Activated naive CD4-positive, alpha-beta T cell (primary cell): ENCODE measurements around the gene CD59.
"Not testable (repeated sequence)": the region's sequence is repeated elsewhere in the genome, so short reads cannot be mapped to it uniquely, and the experiment has no call there.

ENCODE experiments used
- DNase-seq, 4 experiments: peaks; one replicate each; lab custom pipeline; 2025; lab: John Stamatoyannopoulos, UW

The CD59 gene

DNA sequence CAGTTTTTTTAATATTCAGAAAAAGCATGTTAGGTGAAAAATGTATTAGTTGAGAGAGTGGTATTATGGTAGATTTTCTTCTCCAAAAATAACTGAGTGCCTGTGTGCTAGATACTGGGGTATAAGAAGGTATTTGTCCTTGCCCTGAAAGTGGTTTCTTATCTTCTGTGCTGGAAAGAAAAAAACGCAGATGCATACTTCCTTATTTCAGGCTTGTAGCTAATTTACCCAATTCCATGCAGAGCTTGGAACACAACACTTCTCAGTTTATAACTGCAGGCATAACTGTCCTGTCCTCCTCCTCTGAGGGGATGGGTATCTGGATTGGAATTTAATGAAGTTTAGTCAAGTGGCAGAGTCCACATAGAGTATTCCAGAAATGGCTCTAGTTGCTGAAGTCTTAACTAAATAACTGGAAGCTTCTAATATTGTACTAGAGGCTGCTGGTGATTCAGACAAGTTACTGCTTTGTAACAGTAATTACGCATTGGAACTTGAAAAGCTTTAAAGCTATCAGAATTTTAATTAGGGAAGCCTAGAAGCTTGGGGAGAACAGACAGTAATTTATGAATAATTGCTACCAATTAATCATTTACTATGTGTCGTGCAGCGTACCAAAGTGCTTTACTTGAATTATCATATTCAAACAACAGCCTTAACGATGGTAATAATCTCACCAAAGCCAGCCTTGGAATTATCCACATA lies 22.9 kb downstream of the CD59 start:
- DNase-seq = no peak

DNA sequence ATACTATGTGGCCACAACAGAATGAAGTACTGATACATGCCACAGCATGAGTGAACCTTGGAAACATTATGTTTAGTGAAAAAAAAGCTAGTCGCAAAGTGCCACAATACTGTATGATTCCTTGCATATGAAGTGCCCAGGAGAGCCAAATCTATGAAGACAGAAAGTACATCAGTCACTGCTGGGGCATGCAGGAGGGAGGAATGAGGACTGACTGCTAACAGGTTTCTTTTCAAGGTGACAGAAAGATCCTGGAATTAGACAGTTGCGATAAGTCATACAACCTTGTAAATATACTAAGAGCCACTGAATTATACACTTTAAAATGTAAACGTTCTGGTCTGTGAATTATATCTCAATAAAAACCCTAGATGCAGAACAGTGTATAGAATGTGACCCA lies 23.8 kb downstream of the CD59 start:
- no peak for DNase-seq

DNA sequence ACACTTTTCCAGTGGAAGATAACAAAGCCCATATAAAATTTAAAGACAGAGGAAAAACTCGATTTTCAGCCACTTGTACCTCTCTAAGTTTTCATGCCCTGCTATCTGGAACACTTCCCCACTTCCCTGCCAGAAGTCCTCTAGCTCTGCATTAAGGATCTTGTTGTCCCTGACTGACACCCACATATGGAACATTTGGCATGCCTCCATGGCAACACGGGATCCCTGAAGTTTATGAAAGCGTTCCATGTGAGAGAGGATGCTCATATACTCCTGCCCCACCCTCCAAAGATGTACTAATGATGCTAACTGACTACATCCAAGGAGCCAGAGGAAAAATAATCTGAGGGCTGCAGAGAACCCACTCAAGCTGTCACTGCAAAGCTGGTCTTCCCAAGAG lies 26.8 kb downstream of the CD59 start:
- no peak for DNase-seq

DNA sequence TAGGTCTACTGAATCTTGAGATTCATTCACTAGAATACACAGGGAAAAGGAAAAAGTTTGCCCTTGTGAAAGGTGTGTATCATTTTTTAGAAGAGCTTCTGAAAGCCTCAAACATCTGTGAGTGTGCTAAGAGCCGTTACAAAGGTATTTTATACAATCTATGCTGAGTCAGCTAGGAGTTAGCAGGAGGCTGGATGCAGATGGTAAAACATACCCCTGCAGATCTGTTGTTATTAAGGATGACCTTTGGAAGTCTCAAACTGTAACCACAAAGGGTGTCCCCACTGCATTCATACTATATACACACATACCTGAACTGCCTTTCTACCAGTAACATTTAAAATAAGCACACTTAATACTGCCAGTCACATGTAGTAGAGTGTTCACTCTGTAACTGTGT lies 27.2 kb downstream of the CD59 start:
- DNase-seq = no peak

DNA sequence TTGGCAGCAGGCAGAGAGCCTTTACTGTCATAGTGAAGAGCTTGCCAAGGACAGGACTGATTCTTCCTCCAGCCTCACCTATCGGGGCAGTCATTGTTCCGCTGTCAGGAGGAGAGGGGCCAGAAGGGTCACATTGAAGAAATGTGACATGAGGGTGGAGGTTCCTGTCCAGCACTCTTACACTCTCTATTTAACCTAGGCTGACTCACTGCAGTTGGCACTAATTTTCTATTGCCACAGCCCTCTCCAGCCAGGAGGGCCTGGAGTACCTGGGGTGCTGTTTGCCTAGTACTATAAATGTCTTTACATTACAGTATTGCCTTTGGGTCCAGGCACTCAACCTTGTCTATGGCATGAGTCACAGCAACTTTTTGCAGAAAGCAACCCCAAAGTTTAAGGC lies 28.4 kb downstream of the CD59 start:
- DNase-seq = not testable (repeated sequence)

DNA sequence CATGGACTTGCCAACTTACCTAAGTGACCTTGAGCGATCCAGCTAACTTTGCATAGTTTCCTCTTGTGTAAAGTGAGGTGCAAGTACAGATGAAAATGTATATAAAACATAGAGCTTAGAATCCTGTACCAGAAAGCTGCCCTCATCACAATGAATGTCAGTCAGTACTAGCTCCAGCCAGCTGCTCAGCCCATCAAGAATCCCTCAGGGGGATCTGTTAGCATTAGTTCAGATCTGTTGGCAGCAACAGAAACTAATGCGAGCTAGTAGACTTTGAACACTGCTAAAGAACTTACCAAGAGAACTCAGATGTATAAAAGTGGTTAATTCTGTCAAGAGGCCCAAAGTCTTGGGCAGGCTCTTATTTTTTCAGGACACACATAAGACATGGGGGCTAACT lies 29.3 kb downstream of the CD59 start:
- no peak for DNase-seq

DNA sequence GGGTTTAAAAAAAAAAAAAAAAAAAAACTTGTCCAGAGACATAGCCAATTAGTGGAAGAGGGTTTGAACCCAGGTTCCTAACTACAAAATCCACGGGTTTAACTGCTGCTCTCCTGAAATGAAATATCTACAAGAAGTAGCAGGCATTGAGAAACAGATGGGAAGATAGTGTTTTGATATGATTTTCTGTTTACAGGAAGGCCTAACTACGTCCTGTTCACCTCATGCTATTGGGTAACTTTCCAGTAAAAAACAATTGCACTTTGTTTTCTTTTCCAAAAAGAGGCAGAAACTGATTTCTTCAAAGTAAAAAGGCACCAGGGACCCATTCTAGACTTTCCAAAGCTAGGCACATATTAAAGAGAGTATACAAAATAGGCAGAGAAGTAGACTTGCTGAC lies 29.7 kb downstream of the CD59 start:
- DNase-seq = no peak

DNA sequence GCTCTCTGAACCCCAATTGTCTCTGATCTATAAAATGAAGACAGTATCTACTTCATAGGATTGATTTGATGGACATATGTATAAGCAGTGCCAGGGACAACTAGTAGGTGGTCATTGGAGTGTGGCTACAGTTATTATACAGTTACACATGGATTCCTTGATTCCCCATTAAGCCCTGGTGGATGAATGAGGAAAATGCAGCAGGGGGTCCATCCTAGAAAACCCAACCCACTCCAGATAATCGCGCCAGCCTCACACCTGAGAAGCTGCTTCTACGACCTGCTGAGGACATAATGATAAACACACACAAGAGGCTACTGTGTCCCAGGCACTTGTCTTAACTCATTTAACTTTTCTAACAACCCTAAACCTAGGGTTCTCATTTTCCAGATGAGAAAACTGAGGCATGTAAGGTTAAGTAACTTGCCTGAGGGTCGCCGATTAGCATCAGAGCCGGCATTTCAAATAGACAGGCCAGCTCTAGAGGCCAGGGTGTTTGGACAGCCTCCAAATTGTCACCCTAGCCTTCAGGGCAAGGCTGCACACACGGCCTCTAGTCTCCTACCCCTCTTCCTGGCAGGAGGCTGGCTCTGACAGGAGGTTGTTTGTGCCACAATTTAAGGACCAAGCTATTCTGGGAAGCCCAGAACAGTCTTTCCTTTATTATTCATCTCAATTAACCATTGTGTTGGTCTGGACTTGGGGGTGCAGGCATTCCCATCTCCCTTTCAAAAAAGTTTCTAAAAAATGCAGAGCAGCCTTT lies 31.8 kb downstream of the CD59 start:
- DNase-seq = no peak

DNA sequence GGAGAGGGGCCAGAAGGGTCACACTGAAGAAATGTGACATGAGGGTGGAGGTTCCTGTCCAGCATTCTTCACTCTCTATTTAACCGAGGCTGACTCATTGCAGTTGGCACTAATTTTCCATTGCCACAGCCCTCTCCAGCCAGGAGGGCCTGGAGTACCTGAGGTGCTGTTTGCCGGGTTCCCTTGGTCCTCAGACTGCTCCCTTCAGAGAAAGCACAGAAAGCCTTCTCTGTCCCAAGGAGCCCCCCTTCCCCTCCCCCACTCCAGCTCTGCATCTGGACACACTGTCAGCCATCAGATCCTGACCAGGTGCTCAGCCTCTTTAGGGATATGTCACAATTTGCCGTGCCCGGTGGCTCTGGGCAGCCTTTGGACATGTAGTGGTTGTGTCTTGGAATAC lies 32.4 kb downstream of the CD59 start:
- DNase-seq = no peak

DNA sequence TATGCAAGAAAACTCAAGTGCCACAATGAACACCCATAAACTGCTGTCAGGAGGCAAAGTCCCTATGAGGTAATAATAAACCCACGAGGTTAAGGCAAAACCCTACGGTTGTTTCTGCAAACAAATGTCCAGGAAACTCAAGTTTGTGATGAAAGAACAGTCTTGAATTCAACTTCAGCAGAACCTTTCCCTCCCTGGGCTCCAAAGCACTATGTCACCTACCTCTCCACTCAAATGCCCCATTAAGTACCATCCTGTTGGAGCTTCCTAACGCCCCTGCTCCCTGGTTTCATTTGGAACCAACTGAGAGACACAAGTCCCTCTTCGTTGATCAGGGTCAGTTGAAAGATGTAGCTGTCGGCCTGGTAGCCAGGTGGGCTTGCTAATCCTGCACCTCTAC lies 33.0 kb downstream of the CD59 start:
- no peak for DNase-seq

DNA sequence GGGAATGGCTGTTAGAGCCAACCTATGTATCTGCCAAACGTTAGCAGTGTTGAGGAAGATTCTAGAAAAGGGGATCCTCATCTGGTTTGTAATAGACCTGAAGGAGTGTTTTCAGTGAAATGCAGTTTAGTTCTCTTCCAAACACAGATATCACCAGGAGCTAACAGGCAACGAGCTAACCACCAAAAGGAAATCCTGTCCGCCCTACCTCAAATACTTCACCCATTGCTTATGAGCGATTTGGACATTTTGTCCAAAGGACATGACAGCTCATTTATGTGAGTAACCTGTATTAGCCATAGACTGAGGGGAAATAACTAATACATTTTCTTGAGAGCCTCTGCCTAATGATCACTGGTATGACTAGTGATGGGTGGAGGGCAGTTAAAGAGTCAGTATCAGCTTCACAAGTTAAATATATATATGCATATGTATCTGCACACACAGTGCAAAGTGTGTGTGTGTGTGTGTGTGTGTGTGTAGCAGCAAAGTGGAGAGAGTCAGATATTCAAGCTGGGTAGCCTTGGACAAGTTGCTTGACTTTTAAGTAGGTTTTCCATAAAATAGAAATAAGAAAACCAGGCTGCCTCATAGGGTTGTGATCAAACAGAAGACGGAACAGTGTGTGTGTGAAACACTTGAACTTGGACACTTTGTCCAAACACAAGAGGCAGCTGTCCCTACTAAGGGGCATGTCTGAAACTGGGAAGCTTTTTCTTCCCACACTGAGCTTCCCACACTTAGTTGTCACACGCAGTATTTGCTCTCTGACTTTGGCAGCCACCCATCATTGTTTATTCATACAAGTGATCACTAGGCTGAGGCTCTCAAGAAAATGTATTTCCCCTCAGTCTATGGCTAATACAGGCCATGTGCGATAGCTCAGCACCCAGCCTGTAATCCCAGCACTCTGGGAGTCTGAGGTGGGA lies 34.7 kb downstream of the CD59 start:
- no peak for DNase-seq

DNA sequence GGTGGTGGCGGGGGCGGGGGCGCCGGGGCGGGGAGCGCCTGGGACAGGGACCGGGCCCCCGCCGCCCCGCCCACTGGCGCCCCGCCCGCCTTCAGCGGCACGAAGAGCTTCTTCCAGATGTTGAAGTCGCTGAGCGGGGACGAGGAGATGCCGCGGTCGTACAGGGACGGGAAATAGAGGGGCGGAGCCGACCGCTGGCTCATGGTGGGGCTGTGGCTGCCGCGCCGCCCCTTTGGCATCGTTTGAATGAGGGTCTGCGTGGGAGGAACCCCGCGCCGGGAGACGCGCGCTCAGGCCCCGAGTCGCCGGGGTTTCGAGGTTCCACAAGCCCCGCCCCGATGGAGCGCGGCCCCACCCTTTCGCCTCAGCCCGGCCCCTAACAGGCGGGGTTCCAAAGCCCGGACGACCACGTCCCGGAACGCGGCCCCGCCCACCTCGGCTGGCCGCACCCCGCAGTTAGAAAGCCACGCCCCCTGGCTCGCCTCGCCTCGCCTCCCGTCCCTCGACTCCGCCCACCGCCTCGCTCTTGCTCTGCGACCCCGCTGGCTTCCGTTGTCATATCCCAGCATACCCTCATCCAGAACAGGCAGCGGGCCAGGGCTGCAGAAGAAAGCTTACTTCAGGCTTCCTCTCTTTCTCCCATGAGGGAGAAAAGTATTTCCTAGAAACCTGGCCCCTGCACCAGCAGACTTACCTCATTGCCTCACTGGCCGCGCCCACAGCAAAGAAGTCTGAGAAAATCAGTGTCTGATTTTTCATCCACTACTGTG lies 35.5 kb downstream of the CD59 start, which contains the start of gene C11orf91:
Gene C11orf91, minus strand, starts transcription at position 325 of the 770 bp plus-strand sequence. Its CDS starts 86 bp downstream, at position 239.
- peak; percentile 67 to 91 (median 84) for DNase-seq

DNA sequence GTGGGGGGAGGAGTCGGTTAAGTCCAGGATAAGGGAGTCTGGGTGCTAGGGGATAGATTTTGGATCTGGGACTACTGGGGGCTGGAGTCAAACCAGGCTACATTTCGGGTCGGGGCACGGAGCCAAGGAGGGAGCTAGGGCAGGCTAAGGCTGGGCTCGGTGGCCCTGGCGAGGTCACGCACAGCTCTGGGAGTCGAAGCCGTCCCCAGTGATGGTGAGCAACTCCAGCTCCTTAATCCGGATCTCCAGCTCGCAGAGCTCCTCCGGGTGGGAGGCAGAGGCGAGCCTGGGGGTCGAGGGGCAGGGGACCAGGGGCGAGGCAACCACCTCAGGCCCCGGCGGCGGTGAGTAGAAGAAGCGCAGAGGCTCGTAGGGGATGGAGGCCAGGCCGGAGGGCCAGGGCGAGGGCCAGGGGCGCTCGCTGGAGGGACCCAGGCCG lies 36.1 kb downstream of the CD59 start:
- DNase-seq = no peak

DNA sequence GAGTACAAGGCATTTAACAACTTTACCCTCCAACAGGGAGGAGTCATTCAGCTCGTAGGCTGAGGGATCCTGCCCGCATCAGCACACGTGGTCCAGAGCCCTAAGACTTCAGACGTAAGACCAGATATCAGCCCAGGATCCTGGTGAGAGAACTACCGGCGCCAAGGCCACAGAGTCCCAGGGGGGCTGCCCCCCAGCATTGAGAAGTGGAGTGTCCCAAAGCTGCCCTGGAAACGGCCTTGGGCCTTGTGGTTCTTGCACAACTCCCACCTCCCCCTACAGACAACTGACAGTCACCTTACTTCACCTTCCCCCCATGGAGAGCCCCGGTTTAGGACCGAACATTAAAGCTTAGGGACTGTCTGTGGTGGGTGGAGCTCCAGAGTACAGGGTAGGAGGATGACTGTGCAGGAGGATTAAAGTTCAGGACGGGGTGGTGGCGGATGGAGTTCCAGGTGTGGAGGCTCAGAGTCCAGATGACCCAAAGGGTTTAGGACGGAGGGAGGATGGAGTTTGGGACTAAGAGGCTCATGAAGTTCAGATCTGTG lies 36.6 kb downstream of the CD59 start:
- no peak for DNase-seq

DNA sequence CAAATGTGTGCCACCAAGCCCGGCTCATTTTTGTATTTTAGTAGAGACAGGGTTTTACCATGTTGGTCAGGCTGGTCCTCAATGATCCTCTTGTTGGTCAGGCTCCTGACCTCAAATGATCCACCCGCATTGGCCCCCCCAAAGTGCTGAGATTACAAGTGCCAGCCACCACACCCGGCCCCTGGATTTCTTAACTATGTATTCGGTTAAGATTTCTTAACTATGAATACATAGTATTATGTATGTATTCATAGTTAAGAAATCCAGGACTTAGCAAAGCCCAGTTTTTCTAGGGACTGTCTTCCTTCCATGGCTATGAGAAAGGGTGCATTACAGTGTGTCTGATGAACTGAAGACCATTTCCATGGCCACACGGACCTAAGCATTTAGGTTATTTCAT lies 37.3 kb downstream of the CD59 start:
- DNase-seq = no peak

DNA sequence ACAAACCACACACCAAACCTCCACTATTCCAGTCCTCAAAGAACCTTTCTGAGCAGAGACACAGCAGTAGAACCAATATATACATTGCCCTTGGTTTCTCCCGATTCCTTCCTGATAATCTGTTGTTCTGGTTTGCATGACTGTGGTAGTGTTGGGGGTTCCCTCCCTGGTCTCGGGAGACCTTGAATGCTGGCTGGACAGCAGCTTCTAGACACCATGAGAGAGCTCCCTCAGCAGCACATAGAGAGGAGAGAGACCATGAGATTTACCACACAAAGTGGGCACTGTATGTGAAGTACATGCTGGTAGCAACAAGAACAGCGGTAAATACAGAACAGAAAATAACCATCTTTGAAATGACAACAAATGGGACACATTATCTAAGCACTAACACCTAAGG lies 38.2 kb downstream of the CD59 start:
- DNase-seq = no peak

DNA sequence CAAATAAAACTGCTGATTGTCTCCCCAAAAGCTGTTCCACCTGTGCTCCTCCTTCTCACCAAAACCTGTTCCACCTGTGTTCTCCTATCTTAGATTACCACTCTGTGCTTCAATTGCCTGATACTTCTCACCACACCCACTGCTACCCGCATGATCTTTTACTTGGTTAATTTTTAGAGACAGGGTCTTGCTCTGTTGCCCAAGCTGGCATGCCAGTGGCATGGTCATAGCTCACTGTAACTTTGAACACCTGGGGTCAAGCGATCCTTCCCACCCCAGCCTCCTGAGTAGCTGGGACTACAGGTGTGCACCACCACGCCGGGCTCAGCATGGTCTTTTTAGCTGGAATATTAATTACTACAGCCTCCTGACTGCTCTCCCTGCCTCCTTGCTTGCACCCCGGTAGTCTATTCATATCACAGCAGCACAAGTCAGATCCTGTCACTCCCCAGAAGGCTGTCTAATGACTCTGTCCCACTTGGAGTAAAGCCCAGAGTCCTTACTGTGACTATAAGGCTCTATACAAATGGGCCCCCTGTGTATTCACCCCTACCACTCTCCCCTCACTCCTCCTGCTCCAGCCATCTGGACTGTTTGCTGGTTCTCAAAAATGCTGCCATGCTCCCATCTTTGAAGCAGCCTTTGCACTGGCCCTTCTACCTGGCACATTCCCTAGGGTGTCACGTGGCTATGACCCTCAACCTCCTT lies 39.1 kb downstream of the CD59 start:
- DNase-seq = no peak

DNA sequence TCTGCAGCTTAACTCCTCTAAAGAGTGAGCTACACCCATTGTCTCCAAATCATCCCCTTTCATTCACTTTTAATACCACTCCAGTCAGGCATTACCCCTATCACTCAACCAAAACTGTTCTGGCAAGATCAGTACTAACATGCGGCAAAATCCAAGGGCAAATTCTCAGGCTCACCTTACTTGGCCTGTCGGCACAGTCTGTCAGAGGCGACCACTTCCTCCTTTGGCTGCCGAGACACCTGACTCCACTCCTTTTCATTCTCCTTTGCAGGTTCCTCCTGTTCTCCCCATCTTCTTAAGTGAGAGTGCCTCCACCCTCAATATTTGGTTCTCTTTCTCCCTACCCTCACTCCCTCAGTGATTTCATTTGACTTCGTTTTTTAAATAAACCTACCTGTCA lies 39.8 kb downstream of the CD59 start:
- DNase-seq = no peak

DNA sequence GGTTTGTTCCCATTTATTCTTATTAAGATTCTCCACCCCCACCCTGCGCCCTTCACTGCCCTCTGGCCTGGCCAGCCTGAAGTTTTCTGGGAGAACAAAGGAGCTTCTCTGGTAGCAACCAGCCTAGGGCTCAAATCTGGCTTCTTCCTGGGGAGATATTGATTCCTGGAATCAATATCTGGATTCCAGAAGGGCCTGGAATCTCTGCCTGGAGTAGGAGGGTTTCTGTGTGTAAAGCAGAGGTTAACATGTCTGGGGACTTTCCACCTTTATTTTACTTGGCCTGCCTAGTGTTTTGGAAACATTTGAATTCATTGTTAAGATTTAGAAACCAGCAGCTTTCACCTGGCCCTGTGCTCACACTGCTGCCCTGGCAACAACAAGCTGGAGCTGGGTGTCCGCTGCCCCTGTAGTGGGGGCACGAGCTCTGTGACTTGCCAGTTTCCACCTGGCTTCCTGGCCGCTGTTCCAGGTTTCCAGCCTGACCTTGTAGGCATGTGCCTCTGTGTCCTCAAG lies 41.1 kb downstream of the CD59 start:
- no peak for DNase-seq

DNA sequence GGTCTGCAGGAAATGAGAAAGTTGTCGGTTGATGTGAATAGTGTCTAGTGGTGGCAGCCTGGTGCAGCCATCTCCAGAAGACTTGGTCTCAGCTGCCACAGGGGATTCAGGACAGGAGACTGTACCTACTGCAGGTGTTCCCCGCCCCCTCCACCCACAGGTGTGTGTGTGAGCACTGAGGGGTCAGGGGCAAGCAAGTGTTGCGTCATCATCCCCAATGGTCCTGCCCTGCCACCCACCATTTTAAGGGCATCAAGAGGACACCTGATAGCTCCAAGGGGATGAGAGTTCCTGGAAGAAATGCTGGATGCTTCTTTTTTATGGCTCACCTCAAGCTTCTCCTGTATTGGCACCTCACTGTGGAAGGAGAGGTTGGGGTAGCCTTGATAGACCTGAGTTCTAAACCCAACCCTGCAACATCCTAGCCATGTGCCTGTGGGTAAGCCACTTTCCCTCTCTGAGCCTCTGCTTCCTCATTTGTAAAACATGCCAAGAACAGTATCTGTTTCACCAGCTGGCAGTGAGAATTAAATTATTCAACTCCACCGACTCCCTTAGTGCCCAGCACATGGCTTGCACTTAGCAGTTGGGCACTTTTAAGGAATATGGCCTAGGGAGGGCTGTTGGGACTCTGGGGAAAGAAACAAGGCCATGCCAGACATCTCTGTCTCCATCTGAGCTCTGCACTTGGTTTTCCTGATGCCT lies 41.7 kb downstream of the CD59 start:
- no peak for DNase-seq
